Activated CD8-positive, alpha-beta T cell treated with anti-CD3 and anti-CD28 coated beads for 36 hours (primary cell): ENCODE data around the gene MRPS9. TPM values are rescaled to one million over a fixed set of nuclear protein-coding genes. Genes with fewer than 3 reads are reported as not detected.

Experiments used
- ATAC-seq: fragments of 200-7000 bp; cut with Tn5 transposase; one replicate; pipeline ENCODE4 v1.10.0; 2021; ENCODE audit warnings: mild to moderate bottlenecking, moderate library complexity
- CTCF ChIA-PET: fragments of 350-600 bp; sonication (Branson Sonifier 250); formaldehyde crosslinking; loops from one replicate; lab custom pipeline; 2021; ENCODE audit warnings: antibody characterized with exemption; lab: Charles Lee
- POLR2A ChIA-PET: fragments of 350-600 bp; sonication (Branson Sonifier 250); formaldehyde crosslinking; loops from one replicate; lab custom pipeline; 2021; ENCODE audit warnings: antibody characterized with exemption; lab: Charles Lee
- DNase-seq: peaks from one replicate; pipeline ENCODE4 v3.0.0-alpha.2; 2020
- H3K27ac Mint-ChIP-seq: one replicate; pipeline ENCODE4 v1.8.0; 2021; ENCODE audit warnings: mild to moderate bottlenecking, mixed read lengths
- H3K27me3 Mint-ChIP-seq: one replicate; pipeline ENCODE4 v1.8.0; 2021; ENCODE audit warnings: mixed read lengths
- H3K36me3 Mint-ChIP-seq: one replicate; pipeline ENCODE4 v1.8.0; 2021; ENCODE audit warnings: low read depth, mixed read lengths
- H3K4me1 Mint-ChIP-seq: one replicate; pipeline ENCODE4 v1.8.0; 2021; ENCODE audit warnings: low read depth, mixed read lengths
- H3K4me3 Mint-ChIP-seq: one replicate; pipeline ENCODE4 v1.8.0; 2021; ENCODE audit warnings: mild to moderate bottlenecking, moderate library complexity, mixed read lengths
- H3K9me3 Mint-ChIP-seq: one replicate; pipeline ENCODE4 v1.8.0; 2021; ENCODE audit warnings: mixed read lengths
- intact Hi-C: fragments of 100-400 bp; cut with micrococcal nuclease; formaldehyde crosslinking; loops from one replicate; pipeline ENCODE4 v1.10.0; 2022
- total RNA-seq, 2 experiments: library from RNA; stranded (reverse); gene quantifications; one replicate each; pipeline ENCODE4 v1.2.3, GENCODE V29; 2021
- TF ChIP-seq, protein P1 (sequence below): fragments of 200-600 bp; IDR thresholded peaks from one replicate; pipeline ENCODE4 v1.8.0; 2022; ENCODE audit warnings: antibody characterized with exemption, mild to moderate bottlenecking

MRPS9 gene
- total RNA-seq, 2 experiments from 2014 or later = 45.1 to 46.9 TPM

DNA sequence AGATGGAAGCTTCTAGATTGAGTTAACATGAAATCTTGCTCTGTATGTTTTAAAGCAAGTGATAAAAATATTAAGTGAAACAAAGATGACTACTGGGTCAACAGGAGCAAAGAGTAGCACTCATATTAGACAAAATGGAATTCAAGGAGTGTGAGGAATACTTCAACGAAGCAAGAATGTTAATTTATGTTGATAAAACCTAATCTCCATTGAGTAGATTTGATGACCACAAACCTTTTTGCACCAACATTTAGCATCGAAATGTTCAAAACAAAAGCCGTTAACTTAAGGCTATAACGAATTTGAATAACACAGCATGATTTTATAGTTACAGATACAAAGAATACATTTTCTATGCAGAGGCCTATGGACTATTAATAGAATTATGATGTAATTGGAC, 35.7 kb downstream of the MRPS9 start:
- H3K9me3 Mint-ChIP-seq = no peaks in the 10 kb centered on the region
- DNase-seq = no peak
- H3K4me1 Mint-ChIP-seq = peaks cover 16% of the 10 kb centered on the region
- no peak for ATAC-seq
- no peak overlapping the region for H3K4me3 Mint-ChIP-seq
- H3K36me3 Mint-ChIP-seq = peaks cover 17% of the 10 kb centered on the region
- H3K27ac Mint-ChIP-seq = no peak overlapping the region
- POLR2A ChIA-PET = interaction anchor here (0.6 kb wide), 1 partner anchor 995 kb away, joined by 3 read pairs; no protein-coding TSS in a partner anchor
- CTCF ChIA-PET = no interaction called here
- intact Hi-C loops = no loop called here
- TF ChIP-seq, protein P1, sequence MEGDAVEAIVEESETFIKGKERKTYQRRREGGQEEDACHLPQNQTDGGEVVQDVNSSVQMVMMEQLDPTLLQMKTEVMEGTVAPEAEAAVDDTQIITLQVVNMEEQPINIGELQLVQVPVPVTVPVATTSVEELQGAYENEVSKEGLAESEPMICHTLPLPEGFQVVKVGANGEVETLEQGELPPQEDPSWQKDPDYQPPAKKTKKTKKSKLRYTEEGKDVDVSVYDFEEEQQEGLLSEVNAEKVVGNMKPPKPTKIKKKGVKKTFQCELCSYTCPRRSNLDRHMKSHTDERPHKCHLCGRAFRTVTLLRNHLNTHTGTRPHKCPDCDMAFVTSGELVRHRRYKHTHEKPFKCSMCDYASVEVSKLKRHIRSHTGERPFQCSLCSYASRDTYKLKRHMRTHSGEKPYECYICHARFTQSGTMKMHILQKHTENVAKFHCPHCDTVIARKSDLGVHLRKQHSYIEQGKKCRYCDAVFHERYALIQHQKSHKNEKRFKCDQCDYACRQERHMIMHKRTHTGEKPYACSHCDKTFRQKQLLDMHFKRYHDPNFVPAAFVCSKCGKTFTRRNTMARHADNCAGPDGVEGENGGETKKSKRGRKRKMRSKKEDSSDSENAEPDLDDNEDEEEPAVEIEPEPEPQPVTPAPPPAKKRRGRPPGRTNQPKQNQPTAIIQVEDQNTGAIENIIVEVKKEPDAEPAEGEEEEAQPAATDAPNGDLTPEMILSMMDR = no peak
- H3K27me3 Mint-ChIP-seq = no peaks in the 10 kb centered on the region

DNA sequence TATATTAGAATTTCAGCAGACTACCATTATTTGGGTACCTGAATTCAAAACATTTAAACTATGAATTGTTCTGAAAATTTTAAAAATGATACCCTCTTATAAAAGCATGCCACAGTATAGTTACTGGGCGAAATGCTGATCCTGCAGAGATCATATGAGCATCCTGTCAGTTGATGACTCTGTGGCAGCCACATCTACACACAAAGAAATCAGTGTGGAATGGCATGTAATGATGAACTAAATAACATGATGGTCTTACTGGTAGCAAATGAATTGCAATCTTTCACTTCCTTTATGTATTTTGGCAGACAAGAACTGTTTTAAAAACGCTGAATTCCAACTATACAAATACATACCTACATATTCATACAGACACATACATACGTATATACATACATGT, 38.3 kb downstream of the MRPS9 start:
- no peaks in the 10 kb centered on the region for H3K9me3 Mint-ChIP-seq
- ChIA-PET POLR2A (no interaction called here), CTCF (no interaction called here)

DNA sequence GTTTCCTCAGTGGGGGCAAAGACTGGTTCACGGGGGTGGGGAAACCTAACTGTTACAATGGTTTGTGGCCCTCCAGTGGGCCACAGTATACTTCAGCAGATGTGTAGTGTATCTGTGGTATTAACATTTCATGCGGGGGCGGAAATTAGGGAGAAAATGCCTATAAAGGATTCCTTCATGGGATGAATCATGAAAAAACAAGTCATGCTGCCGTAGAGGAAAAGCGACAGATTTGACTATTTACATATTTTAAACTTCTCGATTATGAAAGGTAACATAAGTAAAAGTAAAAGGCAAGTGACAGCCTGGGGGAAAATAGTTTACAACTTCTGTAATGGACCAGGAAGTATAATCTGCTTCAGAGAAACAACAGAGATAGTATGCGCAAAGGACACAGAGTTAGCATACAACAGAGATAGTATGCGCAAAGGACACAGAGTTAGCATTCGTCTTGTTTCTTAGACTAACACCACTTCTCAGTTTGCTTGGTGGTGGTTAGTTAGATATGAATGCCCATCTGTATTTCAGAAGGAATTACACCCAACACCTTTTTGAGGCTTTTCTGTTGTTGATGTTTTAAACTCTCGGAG, 41.1 kb downstream of the MRPS9 start:
- no peak for ATAC-seq
- Mint-ChIP-seq H3K4me3 (no peak overlapping the region), H3K9me3 (no peaks in the 10 kb centered on the region), H3K4me1 (no peaks in the 10 kb centered on the region), H3K36me3 (peaks cover 15% of the 10 kb centered on the region), H3K27me3 (no peaks in the 10 kb centered on the region), H3K27ac (no peak overlapping the region)
- POLR2A ChIA-PET = no interaction called here
- TF ChIP-seq, protein P1 = no peak
- intact Hi-C loops = no loop called here
- CTCF ChIA-PET = interaction anchor here (0.8 kb wide), 1 partner anchor 229 kb away, joined by 3 read pairs; no protein-coding TSS in a partner anchor
- DNase-seq = no peak

More for the DNA sequence above, 38.3 kb downstream of the MRPS9 start:
- intact Hi-C loops = no loop called here
- ATAC-seq = no peak
- Mint-ChIP-seq H3K4me3 (no peak overlapping the region), H3K36me3 (peaks cover 13% of the 10 kb centered on the region), H3K27ac (no peak overlapping the region), H3K4me1 (peaks cover 6% of the 10 kb centered on the region), H3K27me3 (no peaks in the 10 kb centered on the region)
- no peak for DNase-seq
- TF ChIP-seq, protein P1 = no peak

DNA sequence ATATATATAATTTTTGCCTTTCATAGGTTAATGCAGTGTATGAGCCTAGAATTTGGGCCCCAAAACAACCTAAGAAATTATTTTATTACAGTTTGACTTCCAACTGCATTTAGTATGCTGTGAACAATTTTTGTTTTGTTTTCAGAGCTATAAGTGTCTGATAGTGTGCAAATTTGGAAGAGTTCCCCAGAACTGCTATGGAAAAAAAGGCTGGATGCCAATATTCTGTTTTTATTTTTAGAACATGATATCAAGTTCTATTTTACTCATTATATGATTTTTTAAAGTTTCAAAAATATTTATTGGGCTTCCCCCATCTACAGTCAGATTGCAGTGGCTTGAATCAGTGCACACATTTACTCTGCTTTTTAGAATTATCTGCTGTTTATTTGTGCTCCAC, 42.6 kb downstream of the MRPS9 start:
- ATAC-seq = no peak
- TF ChIP-seq, protein P1 = no peak
- DNase-seq = no peak
- H3K27me3 Mint-ChIP-seq = no peaks in the 10 kb centered on the region
- H3K4me3 Mint-ChIP-seq = no peak overlapping the region
- no peaks in the 10 kb centered on the region for H3K4me1 Mint-ChIP-seq
- H3K27ac Mint-ChIP-seq = no peak overlapping the region
- intact Hi-C loops = no loop called here
- CTCF ChIA-PET = interaction anchor here (1.2 kb wide), 1 partner anchor 34 kb away, joined by 4 read pairs; no protein-coding TSS in a partner anchor
- H3K36me3 Mint-ChIP-seq = peaks cover 11% of the 10 kb centered on the region
- no peaks in the 10 kb centered on the region for H3K9me3 Mint-ChIP-seq
- POLR2A ChIA-PET = no interaction called here

DNA sequence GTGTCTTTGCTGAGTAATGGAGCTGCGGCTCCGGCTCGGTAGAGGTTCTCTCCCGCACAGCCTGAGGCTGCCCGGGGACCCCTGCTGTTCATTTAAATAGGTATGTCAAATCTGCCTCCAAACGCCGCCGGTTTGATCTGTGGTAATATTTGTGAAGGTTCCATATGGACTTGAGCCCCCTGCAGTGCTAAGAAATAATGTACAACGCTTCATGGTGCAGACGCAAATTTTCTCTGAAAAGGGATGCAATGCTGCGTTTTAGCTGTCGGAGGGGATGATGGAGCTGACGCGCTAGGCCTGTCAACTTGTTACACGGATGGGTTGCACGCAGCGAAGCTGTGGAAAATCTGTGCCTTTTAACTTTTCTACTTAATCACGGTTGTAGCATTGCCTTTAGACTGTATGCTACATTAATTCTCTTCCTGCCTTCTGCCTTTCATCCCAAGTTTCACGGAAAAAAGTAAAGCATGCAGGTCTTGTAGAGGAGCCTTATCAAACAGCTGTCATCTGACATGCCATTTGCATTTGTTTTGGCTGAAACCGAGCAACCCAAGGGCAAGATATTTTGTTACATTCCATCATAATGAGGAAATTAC, 43.2 kb downstream of the MRPS9 start:
- Mint-ChIP-seq H3K9me3 (no peaks in the 10 kb centered on the region), H3K4me1 (no peaks in the 10 kb centered on the region), H3K36me3 (peaks cover 11% of the 10 kb centered on the region), H3K4me3 (no peak overlapping the region), H3K27me3 (no peaks in the 10 kb centered on the region), H3K27ac (no peak overlapping the region)
- ATAC-seq (no peak), DNase-seq (no peak)
- ChIA-PET CTCF (interaction anchor here (1.2 kb wide), 1 partner anchor 34 kb away, joined by 4 read pairs; no protein-coding TSS in a partner anchor), POLR2A (no interaction called here)
- TF ChIP-seq, protein P1 = no peak
- intact Hi-C loops = no loop called here
